ENCODE measurements around the gene PLG. TPM values are rescaled to one million over a fixed set of nuclear protein-coding genes. Genes with fewer than 3 reads are reported as not detected.
"Not testable (repeated sequence)": the region's sequence is repeated elsewhere in the genome, so short reads cannot be mapped to it uniquely, and the experiment has no call there.

The PLG gene
- total RNA-seq, 1 experiment from 2014 or later: 0.72 TPM

GRCh38 chr6:160783741-160784140 is 81.7 kb downstream of the PLG start:
- Mint-ChIP-seq H3K9me3 (0 out of 2 replicates have a peak, but pooled peaks cover 5% of the 10 kb centered on the region), H3K4me1 (peaks cover 7% of the 10 kb centered on the region), H3K27me3 (ENCODE audit: low read depth) (peaks cover 2% of the 10 kb centered on the region; the same call in 1 of the 2 replicates), H3K27ac (no peak overlapping the region), H3K4me3 (no peak overlapping the region), H3K36me3 (no peaks in the 10 kb centered on the region; the same call in 1 of the 2 replicates)
- no peak for TF ChIP-seq FOXJ3 (CRISPR knock-in tag; IDR thresholded peaks at IDR 0.05; ENCODE audit: borderline replicate concordance)
- no peak for TF ChIP-seq ZNF425 (CRISPR knock-in tag; conservative IDR thresholded peaks at IDR 0.05)
- TF ChIP-seq FOXK1 (CRISPR knock-in tag; IDR thresholded peaks at IDR 0.05): no peak
- TF ChIP-seq, protein P1, sequence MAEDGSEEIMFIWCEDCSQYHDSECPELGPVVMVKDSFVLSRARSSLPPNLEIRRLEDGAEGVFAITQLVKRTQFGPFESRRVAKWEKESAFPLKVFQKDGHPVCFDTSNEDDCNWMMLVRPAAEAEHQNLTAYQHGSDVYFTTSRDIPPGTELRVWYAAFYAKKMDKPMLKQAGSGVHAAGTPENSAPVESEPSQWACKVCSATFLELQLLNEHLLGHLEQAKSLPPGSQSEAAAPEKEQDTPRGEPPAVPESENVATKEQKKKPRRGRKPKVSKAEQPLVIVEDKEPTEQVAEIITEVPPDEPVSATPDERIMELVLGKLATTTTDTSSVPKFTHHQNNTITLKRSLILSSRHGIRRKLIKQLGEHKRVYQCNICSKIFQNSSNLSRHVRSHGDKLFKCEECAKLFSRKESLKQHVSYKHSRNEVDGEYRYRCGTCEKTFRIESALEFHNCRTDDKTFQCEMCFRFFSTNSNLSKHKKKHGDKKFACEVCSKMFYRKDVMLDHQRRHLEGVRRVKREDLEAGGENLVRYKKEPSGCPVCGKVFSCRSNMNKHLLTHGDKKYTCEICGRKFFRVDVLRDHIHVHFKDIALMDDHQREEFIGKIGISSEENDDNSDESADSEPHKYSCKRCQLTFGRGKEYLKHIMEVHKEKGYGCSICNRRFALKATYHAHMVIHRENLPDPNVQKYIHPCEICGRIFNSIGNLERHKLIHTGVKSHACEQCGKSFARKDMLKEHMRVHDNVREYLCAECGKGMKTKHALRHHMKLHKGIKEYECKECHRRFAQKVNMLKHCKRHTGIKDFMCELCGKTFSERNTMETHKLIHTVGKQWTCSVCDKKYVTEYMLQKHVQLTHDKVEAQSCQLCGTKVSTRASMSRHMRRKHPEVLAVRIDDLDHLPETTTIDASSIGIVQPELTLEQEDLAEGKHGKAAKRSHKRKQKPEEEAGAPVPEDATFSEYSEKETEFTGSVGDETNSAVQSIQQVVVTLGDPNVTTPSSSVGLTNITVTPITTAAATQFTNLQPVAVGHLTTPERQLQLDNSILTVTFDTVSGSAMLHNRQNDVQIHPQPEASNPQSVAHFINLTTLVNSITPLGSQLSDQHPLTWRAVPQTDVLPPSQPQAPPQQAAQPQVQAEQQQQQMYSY (CRISPR knock-in tag; IDR thresholded peaks at IDR 0.05): no peak
- no peak for TF ChIP-seq CBFB (CRISPR knock-in tag; IDR thresholded peaks at IDR 0.05; ENCODE audit: low read depth)
- TF ChIP-seq, protein P2, sequence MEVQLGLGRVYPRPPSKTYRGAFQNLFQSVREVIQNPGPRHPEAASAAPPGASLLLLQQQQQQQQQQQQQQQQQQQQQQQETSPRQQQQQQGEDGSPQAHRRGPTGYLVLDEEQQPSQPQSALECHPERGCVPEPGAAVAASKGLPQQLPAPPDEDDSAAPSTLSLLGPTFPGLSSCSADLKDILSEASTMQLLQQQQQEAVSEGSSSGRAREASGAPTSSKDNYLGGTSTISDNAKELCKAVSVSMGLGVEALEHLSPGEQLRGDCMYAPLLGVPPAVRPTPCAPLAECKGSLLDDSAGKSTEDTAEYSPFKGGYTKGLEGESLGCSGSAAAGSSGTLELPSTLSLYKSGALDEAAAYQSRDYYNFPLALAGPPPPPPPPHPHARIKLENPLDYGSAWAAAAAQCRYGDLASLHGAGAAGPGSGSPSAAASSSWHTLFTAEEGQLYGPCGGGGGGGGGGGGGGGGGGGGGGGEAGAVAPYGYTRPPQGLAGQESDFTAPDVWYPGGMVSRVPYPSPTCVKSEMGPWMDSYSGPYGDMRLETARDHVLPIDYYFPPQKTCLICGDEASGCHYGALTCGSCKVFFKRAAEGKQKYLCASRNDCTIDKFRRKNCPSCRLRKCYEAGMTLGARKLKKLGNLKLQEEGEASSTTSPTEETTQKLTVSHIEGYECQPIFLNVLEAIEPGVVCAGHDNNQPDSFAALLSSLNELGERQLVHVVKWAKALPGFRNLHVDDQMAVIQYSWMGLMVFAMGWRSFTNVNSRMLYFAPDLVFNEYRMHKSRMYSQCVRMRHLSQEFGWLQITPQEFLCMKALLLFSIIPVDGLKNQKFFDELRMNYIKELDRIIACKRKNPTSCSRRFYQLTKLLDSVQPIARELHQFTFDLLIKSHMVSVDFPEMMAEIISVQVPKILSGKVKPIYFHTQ (CRISPR knock-in tag; IDR thresholded peaks at IDR 0.05): no peak
- TF ChIP-seq ZNF263 (CRISPR knock-in tag; IDR thresholded peaks at IDR 0.05; ENCODE audit: low read depth): no peak
- TF ChIP-seq FOXP1 (CRISPR knock-in tag; IDR thresholded peaks at IDR 0.05; ENCODE audit: borderline replicate concordance): no peak
- no peak for TF ChIP-seq ESRRA (CRISPR knock-in tag; IDR thresholded peaks at IDR 0.05; ENCODE audit: borderline replicate concordance)
- TF ChIP-seq SOX15 (CRISPR knock-in tag; IDR thresholded peaks at IDR 0.05): no peak
- TF ChIP-seq ZNF219 (CRISPR knock-in tag; IDR thresholded peaks at IDR 0.05; ENCODE audit: borderline replicate concordance): no peak
- TF ChIP-seq GTF2I (CRISPR knock-in tag; conservative IDR thresholded peaks at IDR 0.05): no peak
- no peak for TF ChIP-seq ELF4 (CRISPR knock-in tag; IDR thresholded peaks at IDR 0.05; ENCODE audit: low read depth)
- no peak for TF ChIP-seq ERG (CRISPR knock-in tag; IDR thresholded peaks at IDR 0.05)
- no peak for TF ChIP-seq OVOL2 (CRISPR knock-in tag; IDR thresholded peaks at IDR 0.05; ENCODE audit: borderline replicate concordance)
- no peak for ATAC-seq
- ChIA-PET POLR2A (no interaction called here), CTCF (interaction anchor here (0.8 to 1.2 kb wide), 2 partner anchors 17 to 147 kb away, joined by 3 read pairs; no protein-coding TSS in a partner anchor)
- no peak for DNase-seq (ENCODE audit: low spot score)

- CTCF ChIA-PET: interaction anchor here (1.2 kb wide), 1 partner anchor 21 kb away, joined by 4 read pairs; no protein-coding TSS in a partner anchor
- H3K27me3 Mint-ChIP-seq (ENCODE audit: low read depth); H3K36me3 Mint-ChIP-seq; ATAC-seq; POLR2A ChIA-PET; H3K9me3 Mint-ChIP-seq; H3K27ac Mint-ChIP-seq; H3K4me3 Mint-ChIP-seq; DNase-seq (ENCODE audit: low spot score): not testable (repeated sequence)
- H3K4me1 Mint-ChIP-seq: peaks cover 33% of the 10 kb centered on the region
Observed at GRCh38 chr6:160788126-160788525, 86.1 kb downstream of the PLG start.
